ENCODE results near the gene KAT2B.

GRCh38 chr3:20190991-20191390 lies 150.7 kb downstream of the KAT2B start:
- no peak for TF ChIP-seq CTCF (conservative IDR thresholded peaks at IDR 0.05; ENCODE audit: low read depth, low read length)
- TF ChIP-seq EZH2 (IDR thresholded peaks at IDR 0.05; ENCODE audit: borderline replicate concordance, low read depth, low read length, poor library complexity, severe bottlenecking), result no peak
